ENCODE measurements around the gene RADIL.

The RADIL gene

DNA sequence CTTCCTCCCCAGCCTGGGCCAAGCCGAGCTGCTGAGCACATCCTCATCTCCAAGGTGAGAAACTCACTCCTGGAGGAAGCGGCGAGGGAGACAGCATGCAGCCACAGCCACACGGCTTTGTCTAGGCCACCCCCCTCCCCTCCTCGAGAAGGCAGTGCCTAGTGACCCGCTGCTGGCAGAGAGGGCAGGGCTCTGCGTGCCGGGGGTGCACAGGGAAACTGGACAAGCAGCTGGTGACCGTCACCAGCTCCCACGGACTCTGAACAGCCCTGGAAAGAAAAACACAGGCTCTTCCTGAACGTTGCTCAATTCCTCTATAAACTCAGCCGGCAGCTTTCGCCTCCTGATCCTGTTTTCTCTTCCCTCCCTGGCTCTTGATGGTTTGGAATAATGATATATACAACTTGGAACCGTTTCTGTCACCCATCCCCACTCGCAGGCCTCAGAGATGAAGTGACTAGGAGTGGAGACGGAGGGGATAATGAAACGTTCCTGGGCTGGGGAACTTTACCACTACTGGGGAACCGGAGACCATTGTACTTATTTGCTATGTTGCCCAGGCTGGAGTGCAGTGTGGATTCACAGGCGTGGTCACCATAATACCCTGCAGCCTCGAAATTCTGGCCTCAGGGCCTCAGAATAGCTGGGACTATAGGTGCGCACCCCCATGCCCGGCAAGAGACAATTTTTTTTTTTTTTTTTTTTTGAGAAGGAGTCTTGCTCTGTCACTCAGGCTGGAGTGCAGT, 41.0 kb downstream of the RADIL start:
- TF ChIP-seq, protein P1, sequence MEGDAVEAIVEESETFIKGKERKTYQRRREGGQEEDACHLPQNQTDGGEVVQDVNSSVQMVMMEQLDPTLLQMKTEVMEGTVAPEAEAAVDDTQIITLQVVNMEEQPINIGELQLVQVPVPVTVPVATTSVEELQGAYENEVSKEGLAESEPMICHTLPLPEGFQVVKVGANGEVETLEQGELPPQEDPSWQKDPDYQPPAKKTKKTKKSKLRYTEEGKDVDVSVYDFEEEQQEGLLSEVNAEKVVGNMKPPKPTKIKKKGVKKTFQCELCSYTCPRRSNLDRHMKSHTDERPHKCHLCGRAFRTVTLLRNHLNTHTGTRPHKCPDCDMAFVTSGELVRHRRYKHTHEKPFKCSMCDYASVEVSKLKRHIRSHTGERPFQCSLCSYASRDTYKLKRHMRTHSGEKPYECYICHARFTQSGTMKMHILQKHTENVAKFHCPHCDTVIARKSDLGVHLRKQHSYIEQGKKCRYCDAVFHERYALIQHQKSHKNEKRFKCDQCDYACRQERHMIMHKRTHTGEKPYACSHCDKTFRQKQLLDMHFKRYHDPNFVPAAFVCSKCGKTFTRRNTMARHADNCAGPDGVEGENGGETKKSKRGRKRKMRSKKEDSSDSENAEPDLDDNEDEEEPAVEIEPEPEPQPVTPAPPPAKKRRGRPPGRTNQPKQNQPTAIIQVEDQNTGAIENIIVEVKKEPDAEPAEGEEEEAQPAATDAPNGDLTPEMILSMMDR (IDR thresholded peaks at IDR 0.05): no peak

DNA sequence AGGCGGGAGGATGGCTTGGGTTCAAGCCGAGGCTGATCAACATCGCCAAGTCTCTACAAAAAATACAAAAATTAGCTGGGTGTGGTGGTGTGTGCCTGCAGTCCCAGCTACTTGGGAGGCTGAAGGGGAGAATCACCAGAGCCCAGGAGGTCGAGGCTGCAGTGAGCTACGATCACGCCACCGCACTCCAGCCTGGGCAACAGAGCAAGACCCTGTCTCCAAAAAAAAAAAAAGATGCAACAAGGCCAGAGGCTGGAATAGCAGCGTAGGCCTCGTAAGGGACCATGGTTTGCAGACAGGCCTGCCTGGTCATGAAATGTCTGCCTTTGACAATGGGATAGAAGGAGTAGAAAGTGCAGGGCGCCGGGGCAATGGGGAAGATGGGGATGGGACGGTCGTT, 41.7 kb downstream of the RADIL start:
- TF ChIP-seq, protein P1 (IDR thresholded peaks at IDR 0.05): no peak

DNA sequence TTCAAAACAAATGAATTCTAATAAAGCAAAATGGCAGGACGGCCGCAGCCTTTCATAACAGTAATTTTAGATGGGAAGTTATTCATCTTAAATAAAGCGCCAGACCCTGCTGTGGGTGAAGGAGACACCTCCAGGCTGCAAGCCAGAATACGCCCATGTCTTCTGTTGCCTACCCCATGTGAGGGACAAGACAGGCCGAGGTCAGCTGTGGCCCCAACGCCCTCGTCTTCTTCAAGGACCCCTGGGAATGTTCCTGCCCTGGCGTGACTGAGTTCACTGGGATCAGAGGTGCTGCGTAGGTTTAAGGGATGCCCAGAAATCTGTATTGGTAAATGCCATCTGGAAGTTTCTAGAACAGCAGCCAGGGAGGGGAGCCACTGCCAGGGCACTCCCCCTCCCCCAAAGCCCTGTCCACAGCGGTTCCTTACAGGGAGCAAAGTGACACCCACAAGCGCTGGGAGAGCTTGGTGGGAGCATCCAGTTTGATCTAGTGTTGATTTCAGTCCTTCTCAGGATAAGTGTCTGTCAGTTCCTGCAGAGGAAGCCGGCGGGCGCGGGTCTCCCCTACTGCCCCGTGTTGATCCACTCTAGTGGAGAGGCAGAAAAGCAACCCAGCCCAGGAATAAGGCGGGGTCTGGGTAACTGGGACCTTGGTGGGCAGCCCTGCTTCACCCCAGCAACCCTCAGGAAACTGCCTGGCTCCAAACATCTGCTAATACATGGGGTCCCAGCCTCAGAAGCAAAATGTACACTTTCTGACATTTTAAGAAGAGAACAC, 42.3 kb downstream of the RADIL start:
- TF ChIP-seq, protein P1 (IDR thresholded peaks at IDR 0.05): no peak

DNA sequence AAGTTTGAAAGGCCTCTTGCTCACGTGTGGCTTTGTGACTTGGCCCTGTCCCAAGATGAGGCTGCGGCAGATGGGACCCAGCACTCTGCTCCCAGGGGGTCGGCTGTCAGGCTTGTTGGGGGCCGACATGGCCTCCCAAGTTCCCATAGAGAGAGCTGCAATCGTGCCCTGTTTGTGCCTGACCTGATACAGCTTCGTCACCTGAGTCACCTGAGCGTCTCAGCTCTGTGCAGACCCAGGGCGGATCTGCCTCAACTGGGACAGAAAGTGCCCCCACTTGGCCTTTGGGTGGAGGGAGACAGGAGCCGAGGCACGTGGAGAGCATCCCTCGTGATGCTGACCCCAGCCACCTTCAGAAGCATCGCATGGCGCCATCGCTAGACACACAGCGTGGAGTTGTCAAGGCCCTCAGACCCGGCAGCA, 43.4 kb downstream of the RADIL start:
- TF ChIP-seq, protein P1 (IDR thresholded peaks at IDR 0.05): no peak

DNA sequence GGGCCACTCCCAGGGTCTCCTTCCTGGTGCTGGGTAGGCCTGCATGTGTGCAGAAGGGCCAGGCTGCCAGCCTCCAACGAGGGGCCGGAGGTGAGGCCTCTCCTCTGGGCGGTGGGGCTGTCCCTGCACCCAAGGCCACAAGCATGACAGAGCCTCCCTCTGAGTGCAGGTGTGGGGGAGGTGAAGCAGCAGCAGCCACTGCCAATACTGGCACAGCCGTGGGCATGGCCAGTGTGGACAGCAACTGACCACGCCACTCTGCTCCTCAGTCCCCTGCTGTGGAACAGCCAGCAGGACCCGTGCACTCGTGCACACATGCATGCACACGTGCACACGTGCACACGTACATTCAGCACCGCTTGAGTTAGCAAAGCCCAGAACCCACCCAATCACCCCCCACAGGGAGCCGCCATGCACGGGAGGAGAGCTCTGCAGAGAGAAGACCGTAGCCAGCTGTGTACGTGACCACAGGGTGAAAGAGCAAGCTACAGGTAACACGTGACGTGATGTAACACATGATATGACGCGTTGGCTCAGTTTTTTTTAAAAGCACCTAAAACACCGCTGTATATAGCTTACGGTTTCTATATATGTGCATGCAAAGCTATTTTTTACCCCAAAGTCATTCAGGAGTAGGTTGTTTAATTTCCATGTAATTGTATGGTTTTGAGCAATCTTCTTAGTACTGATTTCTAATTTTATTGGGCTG, 44.7 kb downstream of the RADIL start:
- TF ChIP-seq, protein P1 (IDR thresholded peaks at IDR 0.05): no peak

DNA sequence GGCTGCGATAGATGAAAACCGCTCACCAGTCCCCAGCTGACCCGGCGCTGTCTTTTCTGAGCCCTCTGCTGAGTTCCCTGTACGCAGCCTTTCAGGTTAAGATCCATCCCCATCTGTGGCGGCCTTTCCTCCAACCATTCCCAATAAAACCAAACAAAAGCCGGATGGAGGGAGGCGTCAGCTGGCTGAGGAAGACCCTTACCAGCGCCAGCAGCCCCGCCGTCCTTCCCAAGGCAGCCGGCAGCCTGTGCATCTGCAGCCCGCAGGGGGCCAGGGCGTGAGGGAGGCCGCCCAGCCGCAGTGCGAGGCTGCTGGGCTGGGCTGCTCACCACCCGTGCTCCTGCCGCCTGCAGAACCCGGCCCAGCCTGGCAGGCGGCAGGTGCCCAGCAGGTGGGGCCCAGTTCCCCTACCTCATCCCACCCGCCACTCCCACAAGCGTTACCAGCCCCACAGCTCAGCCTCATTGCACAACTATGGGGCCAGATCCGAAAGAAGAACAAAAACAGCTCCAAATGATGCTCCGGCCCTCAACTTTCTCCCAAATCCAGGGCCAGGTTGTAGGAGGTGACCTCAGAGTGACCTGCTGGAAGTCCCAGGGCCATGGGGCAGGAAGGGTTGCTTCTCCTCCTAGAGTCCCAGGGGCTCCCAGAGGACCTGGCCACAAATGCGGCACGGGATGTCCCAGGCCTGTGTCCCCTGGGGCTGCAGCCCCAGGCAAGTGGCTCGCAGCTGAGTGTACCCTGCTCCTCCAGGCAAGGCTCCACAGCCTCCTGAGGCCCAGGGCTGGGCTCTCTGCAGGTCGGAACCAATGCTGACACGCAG, 45.5 kb downstream of the RADIL start:
- TF ChIP-seq, protein P1 (IDR thresholded peaks at IDR 0.05): no peak

Data from LNCAP (cell line).